HG02642 (cell line): ENCODE measurements around the gene COL5A1.

Experiments used
- ATAC-seq: cut with Tn5 transposase; IDR thresholded peaks from one replicate; pipeline ENCODE4 v1.9.1; 2021; ENCODE audit warnings: mild to moderate bottlenecking; ENCODE audit not compliant: unreplicated experiment, poor library complexity

Gene COL5A1

DNA sequence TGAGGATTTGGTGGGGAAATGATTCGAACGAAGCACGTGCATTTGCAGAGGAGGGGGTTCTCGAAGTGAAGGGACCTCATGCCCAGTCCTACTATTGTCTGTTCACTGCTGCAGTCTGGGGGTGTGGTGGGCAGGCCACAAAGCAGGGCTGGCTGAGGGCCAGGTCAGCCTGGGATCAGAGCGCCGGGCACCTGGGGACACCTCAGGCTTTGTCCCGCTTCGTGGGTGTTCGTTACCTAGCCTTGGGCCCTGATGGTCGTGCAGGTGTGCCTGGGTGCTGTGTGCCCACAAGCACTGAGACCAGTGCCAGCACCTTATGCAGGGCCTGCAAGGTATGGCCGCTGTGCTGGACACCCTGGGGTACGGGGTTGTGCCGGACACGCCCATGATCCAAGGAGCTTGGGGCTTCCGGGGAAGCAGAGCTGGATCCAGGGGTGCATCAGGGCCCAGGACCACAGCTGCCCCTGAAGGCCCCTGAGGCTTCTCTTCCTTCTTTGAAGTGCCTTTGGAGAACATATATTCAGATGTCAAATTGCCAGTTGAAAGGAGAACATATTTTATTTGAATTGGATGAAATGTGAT, 80.6 kb downstream of the COL5A1 start:
- ATAC-seq: no peak

DNA sequence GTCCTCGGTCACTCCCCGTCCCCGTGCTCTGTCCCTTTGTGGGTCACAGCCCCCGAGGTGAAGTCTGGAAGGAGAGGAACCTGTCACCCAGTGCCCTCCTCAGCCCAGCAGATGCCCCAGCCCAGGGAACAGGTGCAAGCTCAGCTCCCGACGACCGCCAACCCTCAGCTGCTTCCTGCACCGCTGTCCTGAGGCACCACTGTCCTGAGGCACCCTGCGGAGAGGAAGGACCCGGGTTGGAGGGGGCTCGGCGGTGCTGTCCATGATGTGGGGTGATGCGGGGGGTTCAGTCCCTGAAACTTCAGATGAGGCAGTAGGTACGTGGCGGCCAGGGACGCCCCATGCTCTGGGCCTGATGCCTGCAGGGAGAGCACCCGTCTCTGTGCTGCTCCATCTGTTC, 81.4 kb downstream of the COL5A1 start:
- ATAC-seq: no peak

DNA sequence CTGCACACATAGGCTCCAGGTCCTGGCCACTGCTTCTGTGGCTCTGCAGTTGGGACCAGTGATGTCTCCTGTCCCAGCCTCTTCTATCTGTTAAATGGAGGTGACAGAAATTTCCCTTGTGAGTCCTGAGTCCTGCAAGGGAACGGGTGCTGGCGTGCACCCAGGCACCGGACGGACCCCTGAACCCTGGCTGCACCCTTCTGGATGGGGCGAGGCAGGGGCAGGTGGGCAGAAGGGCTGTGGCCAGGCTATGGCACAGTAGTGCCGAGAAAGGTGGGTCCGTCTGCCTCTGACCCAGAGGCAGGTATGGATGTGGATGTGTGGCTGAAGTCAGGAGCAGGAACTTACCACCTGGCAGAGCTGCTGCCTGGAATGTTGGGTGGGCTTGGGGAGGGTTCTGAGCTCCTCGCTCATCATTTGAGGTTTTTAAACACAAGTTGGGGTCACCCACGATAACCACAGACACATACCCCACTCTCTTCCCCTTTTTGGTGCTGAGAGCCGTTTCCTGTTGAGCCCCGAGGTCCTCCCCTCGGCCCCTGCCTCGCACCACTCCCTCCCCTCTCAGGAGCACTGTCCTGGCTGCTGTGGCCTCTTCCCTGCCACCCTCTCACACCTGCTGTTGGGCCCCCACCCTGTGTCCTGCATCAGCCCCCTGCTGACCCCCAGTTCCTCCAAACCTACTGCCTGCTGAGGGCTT, 82.0 kb downstream of the COL5A1 start:
- no peak for ATAC-seq

DNA sequence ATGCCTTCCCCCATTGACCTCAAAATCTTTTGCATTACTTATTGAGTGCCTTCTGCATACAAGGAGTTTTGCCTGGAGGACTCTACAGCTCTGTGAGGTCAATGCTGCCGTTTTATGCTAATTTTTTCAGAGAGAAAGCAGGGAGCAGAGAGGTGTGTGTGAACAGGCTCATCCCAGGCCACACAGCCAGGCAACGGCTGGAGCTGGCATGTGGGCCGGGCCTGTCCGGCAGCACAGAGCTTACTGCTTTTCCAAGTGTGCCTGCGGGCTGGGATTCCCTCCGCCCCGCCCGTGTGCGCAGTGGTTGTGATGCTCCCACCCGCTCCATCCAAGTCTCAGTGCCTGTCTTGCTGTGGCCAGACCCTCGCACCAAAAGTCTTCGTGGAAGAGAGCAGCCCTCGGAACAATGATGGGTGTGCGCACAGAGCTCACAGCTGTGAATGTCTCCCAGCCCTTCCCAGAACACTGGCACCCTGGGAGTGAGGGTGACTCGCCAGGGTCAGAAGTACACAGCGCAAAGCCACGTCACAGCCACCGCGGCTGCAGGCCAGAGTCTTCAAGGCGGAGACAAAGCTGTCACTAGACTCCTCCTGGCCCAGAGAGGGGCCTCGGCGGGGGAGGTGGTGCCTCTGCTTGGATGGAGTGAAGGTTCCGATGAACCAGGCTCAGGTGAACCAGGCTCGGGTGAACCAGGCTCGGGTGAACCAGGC, 82.8 kb downstream of the COL5A1 start:
- no peak for ATAC-seq

DNA sequence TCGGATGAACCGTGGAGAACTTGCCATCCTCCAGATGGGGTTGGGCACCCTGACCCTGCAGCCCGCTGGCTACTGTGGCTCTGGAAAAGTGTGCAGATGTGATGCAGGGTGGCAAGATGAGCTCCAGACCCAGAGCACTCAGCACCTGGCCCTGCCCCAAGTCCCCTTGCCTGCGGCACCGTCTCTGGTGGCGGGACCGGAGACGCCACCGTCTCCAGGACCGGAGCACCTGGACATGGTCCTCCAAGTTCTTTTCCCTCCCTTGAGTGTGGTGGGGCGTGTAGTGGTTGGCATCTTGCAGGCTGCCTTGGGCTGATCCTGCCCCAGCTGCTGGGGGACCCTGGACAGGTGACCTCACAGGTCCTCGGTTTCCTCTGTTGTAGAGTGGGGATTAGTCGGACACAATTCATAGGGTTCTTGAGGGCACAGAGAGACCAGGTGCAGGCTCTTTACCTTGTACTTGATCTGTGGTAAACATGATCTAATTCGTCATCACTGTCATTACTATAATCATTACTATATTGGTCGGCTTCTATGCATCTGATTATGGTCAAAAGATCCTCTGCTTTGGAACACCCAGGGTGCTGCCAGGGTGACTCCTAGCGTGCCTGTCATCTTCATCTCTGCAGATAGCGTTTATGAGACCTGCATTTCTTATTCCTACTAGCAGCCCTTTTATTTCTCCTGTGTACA, 83.5 kb downstream of the COL5A1 start:
- no peak for ATAC-seq

DNA sequence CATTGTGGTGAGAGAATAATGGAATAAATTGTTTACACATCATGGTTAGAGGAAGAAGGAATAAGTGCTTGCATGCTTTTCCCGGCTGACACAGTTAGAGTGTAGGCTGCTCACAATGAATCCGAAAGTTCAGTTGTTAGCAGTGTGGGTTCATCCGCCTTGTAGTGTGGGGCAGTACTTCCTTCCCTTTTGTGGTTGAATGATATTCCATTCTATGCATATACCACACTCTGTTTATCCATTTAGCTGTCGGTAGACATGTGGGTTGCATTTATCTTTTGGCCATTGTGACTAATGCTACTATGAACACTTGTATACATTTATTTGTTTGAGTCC, 84.0 kb downstream of the COL5A1 start:
- no peak for ATAC-seq

DNA sequence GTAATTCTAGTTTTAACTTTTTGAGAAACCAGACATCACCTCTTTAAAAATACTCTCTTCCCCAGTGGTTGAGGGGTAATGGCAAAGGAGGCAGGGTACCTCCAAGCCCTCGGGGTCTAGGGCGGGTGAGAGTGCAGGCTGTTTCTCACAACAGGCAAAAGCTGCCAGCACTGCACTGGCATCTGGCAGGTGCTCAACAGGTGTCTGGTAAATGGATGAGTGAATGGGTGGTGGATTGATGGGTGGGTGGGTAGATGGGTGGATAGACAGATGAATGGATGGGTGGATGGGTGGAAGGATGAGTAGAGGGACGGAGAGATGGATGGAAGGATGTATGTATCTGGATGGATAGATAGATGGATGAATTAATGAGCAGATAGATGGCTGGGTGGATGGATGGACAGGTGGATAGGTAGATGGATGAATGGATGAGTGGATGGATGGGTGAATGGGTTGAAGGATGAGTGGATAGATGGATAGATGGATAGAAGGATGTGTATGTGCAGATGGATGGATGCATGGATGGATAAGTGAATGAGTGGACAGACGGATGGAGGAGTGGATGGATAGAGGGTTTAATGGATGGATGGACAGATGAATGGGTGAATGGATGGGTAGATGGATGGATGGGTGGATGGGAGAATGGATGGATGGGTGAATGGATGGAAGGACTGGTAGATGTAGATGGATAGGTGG, 84.6 kb downstream of the COL5A1 start:
- no peak for ATAC-seq

DNA sequence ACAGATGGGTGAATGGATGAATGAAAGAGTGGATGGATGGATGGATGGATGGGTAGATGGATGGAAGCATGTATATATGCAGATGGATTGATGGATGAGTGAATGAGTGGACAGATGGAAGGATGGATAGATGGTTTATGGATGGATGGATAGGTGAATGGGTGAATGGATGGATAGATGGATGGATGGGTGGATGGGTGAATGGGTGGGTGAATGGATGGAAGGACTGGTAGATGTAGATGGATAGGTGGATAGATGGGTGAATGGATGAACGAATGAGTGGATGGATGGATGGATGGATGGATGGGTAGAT, 85.1 kb downstream of the COL5A1 start:
- ATAC-seq: no peak

DNA sequence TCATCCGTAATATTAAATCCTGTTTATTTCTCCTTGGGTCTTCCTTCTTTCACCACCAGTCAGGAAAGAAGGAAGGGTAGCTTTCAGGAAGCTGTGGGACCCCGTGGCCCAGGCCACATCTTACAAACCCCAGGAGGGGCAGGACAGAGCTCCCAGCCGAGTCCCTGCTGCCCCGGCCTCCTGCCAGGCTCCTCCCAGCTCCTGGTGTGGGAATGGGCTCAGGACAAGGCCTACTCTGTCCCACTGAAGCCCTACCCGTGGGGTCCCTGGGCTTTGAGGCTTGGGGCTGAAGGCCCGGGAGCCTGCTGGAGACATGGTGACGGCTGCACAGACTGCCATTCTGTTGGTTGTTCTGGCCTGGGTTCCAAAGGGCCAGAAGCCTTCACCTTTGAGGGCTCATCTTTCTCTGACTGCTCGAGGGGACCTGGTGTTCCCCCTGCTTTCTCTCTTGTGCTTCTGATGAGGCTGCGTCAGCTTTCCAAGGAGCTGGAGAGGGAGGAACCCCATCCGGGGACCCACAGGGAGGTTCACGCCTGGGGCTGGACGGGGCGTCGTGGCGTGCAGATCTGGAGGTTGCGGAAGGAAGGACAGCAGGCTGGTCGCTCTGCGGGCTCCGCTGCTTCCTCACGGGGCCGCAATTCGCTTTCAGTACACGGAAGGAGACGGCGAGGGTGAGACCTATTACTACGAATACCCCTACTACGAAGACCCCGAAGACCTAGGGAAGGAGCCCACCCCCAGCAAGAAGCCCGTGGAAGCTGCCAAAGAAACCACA, 86.6 kb downstream of the COL5A1 start:
- ATAC-seq: no peak

DNA sequence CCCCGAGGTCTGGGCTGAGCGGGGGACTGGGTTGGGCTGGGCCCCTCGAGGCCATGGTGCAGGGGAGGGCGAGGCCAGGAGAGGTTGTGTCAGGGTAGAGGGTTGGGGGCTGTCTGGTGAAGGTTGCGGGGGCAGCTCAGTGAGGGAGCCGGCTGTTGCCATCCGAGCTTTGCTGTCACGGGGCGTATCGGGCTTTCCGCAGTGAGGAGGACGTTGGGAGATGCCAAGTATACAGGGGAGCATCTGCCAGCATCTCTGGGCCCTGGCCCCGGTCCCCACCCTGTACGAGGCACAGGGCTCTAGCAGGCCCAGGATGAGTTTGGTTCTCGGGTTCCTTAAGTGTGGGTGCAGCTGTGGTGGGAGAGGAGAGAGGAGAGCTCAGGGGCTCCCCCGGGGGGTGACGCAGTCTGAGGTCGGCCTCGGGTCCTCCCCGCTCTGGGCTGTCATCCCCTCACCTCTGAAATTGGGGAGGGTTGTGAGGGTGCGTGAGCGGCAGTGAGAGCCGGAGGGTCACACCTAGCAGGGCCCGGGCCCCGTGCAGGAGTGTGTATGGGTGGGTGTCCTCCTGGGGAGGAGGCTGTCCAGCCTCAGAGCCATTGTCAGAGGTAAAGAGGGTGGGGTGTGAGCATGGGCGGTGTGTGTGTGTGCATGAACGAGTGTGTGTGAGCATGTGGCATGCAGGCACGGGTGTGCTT, 87.3 kb downstream of the COL5A1 start:
- no peak for ATAC-seq

DNA sequence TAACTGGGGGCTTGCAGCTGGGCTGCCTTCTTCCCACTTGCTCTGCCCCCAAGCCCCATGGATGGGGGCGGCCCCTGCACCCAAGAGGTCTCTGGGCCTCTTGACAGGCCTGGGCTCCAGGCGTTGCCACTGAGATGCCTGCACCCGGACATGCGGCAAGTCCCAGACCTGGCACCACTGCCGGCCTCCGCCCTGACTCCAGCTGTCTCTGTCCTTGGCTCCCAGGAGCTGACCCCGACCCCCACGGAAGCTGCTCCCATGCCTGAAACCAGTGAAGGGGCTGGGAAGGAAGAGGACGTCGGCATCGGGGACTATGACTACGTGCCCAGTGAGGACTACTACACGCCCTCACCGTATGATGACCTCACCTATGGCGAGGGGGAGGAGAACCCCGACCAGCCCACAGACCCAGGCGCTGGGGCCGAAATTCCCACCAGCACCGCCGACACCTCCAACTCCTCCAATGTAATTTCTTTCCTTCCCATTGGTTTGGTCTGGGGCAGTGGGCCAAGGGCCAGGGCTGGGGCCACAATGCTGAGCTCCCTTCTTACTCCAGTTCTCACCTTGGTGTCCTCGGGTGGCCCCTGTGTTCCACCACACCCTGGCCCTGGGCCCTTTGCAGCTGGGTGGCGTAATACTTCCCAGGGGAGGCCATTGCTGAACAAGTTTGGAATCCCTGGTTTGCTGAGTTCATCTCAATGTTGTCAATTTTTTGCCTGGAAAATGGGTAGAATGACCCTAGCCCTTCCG, 88.6 kb downstream of the COL5A1 start:
- no peak for ATAC-seq

DNA sequence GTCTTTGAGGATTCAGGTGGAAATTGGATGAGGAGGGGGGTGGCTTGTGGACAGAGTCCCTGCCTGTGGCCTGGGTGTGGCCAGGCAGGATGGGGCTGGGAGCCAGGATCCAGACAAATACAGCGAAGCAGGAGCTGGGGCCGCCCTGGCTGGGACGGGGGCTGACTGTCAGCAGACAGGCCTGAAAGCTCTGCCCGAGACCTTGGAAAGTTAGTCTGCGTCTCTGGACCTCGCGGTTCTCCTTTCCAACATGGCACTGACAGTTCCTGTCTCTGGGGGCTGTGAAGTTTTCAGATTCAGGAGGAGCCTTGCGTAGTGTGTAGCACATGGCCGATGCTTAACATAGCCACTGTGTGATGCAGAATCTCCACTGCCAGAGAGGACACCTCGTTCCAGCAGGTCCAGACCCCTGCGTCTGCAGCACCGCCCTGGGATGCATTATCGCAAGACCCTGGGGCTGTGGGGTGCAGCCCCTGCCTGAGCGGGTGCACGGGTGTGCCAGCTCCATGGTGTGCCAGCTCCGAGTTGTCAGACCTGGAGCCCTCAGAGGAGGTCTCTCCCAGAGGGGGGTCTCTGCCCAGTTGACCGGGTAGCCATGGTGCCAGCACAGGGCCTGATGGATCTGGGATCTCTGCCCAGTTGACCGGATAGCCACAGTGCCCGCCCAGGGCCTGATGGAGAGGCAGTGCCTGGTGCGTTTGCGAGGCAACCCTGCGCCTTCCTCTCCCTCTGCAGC, 89.3 kb downstream of the COL5A1 start:
- ATAC-seq: no peak

DNA sequence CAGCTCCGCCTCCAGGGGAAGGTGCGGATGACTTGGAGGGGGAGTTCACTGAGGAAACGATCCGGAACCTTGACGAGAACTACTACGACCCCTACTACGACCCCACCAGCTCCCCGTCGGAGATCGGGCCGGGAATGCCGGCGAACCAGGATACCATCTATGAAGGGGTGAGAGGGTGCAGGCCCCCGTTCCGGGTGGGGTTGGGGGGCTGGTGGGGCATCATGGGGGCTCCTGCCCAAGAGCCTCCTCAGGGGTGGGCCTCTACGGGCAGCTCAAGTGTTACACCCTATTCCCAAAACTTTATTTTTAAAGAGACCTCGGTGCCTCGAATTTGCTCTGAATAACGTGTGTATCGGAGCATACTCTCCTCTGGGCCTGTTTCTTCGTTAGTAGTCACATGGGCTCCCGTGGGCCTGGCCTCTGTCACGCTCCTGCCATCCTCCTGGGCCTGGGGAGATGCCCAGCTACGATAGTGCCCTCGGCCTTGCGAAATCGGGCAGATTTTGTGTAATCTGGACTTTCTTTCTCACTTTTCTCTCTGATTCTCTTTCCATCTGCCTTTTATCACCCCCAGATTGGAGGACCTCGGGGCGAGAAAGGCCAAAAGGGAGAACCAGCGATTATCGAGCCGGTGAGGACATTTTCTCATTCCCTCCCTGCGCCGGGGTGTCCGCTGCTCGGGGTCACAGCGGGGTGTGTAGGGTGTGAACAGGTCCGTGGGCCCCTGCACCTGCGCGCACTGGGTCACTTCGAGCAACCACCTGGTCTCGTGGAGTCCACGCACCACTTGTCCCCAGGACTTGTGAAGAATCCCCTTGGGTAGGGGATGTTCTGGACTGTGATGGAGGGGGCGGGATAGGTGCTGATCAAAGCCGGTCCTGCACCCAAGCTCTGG, 90.1 kb downstream of the COL5A1 start:
- no peak for ATAC-seq

DNA sequence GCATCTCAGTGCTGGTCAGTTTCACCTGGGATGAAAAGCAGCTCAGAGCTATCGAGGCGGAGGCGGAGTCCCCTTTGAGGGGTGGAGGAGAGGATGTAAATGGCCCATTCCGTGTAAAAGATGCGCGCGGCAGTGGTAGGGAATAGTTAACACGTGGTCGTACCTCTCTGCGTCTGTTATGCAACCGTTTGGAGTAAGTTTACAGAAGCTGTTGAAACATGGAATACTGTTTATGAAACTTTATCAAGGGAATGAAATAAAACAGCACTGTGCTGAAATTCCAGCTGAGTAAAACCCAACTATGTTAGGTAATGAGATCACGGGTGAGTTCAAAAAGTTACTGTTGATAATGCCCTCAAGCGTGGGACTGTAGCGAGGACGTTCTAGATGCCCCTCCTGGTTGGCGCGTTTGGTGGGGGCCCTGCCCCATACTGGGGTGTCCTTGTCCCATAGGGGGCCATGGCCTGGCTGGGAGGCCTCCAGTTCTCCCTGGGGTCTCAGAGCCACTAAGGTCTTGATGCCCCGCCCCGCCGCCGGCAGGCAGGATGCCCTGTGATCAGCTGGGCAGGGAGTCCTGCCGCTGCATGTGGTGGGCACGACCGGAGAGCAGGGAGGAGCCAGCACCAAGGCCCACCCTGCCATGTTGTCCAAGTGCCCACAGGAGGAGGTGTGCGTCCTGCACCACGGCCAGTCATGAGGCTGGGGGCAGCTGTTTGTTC, 90.9 kb downstream of the COL5A1 start:
- no peak for ATAC-seq

DNA sequence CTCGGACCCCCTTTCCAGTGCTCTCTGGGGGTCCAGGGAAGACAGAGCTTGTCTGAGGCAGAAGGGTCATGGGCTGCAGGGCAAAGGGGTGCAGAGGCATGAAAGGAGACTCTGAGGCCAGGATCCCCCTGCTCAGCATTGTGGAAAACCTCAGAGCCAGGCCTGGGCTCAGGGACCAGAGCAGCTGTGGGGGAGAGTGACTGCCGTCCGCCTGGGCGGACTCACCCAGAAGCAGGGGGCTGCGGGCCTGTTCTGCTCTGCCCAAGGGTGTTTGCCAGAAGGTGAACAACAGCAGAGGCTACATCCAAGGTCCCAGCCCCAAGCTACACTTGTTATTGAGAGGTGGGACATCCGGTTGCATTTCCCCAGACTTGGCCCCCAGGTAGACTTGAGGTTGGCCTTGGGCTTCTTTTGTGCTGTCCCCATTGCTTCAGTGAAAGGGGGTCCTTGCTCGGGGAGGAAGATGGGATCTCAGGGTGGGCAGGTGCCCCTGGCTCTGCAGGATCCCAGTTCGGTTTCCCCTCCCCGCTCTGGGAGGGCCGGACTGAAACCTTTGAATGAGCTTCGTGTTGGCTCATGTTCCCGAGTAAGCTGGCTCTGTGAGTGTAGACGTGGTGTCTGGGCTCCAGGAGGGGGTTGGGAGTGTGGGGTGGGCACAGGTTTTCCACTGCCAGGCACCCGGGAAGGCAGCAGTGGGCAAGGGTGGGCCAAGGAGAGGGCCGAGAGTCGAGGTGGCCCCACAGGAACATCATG, 92.1 kb downstream of the COL5A1 start:
- no peak for ATAC-seq

DNA sequence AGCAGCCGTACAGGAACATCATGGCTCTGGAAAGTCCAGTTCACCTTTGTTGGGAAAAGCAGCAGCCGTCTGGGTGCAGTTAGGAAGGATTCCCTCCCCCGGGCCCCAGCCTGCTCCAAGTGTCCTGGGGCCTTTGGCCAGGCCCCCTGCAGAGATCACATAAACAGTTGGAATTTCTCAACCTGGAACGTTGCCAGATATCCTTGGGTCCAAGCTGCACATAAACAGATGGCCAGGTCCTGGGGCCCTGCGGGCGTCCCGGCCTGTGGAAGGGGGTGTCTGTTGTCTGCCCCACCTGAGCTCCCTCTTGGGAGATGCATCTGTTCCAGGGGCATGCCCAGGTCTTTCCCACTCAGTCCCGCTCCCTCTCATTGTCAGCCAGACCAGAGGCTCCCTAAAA, 92.7 kb downstream of the COL5A1 start:
- no peak for ATAC-seq
